PFSK-1 (cell line): ENCODE measurements around the gene TYR.

Experiments used
- FOXP2 ChIP-seq: optimal IDR thresholded peaks from 2 replicates; pipeline ENCODE3; 2011; ENCODE audit warnings: borderline replicate concordance, control low read depth, inconsistent platforms; ENCODE audit not compliant: insufficient read depth; ENCODE audit errors: extremely low read length, extremely low read depth
- POLR2AphosphoS5 ChIP-seq: IDR thresholded peaks from 2 replicates; pipeline ENCODE4 v1.6.1; 2012; ENCODE audit warnings: low read depth, mild to moderate bottlenecking, control low read depth, low read length, moderate library complexity
- REST ChIP-seq, 2 experiments: IDR thresholded peaks; 2 replicates each; pipeline versions ENCODE4 v1.6.1 to v1.8.0; 2011 to 2012; ENCODE audit warnings: low read depth in 2 of 2, low read length in 2 of 2, control low read depth in 1 of 2, inconsistent platforms in 1 of 2, mild to moderate bottlenecking in 1 of 2, moderate library complexity in 1 of 2; ENCODE audit not compliant: insufficient read depth in 1 of 2
- TAF1 ChIP-seq: IDR thresholded peaks from 2 replicates; pipeline ENCODE4 v1.6.1; 2012; ENCODE audit warnings: low read length, control low read depth, borderline replicate concordance; ENCODE audit not compliant: insufficient read depth

DNA sequence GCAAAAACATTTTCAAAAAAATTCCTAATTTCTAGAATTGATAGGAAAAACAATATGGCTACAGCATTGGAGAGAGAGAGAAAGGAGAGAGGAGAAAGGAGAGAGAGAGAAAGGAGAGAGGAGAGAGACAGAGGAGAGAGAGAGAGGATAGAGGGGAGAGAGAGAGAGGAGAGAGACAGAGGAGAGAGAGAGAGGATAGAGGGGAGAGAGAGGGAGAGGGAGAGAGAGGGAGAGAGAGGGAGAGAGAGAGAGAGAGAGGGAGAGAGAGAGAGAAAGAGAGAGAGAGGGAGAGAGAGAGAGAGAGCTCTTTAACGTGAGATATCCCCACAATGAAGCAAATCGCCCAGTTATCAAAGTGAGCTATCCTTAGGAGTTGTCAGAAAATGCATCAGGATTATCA lies 737 bp upstream of the TYR start:
- no peak for TF ChIP-seq POLR2AphosphoS5
- no peak for TF ChIP-seq REST (IDR thresholded peaks at IDR 0.05; ENCODE audit: insufficient read depth in 1 of 2, low read depth in 2 of 2, low read length in 2 of 2)
- TF ChIP-seq FOXP2, result no peak
- no peak for TF ChIP-seq TAF1
